GM11168 (cell line): Measurements from ENCODE around the gene LRCOL1.

Experiments used
- in situ Hi-C: fragments of 300-500 bp; cut with MboI; formaldehyde crosslinking; loops from one replicate; pipeline ENCODE4 v1.12.0; 2022; ENCODE audit warnings: low sequenced_read_pairs; ENCODE audit not compliant: unreplicated experiment

Gene LRCOL1

DNA sequence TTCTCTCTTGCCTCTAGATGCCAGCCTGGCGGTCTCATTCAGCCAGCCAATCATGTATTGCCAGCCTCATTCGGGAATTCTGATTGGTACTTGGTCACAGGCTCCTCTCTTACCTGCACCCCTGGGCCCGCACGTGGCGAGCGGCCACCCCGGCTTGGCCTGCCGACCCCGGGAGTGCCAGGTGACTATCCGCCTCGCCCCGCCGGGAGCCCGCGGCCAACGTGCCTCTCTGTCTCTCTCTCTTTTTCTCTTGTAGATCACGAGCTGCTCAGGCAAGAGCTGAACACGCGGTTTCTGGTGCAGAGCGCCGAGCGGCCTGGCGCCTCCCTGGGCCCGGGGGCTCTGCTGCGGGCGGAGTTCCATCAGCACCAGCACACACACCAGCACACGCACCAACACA lies 39.3 kb downstream of the LRCOL1 start:
- in situ Hi-C loops = no loop called here

GRCh38 chr12:132570635-132571034 lies 39.7 kb downstream of the LRCOL1 start:
- in situ Hi-C loops = no loop called here

DNA sequence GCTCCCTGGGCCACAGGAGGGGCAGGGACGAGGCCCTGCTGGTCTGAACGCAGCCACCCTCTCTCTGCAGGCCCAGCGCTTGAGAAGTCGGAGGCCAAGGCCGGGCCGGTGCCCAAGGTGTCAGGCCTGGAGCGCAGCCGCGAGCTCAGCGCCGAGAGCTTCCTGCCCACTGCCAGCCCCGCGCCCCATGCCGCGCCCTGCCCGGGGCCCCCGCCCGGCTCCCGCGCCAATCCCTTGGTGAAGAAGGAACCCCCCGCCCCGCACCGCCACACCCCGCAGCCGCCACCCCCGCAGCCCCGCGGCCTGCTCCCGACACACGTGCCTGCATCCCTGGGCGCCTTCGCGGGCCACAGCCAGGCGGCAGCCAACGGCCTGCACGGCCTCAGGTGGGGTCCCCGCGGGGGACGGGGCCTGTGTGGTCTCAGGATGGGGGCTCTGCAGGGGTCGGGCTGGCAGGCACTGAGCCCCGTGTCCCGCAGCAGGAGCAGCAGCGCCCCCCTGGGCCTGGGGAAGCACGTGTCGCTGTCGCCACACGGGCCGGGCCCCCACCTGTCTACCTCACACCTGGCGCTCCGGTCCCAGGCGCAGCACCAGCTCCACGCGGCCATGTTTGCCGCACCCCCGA lies 40.4 kb downstream of the LRCOL1 start:
- in situ Hi-C loops = no loop called here

DNA sequence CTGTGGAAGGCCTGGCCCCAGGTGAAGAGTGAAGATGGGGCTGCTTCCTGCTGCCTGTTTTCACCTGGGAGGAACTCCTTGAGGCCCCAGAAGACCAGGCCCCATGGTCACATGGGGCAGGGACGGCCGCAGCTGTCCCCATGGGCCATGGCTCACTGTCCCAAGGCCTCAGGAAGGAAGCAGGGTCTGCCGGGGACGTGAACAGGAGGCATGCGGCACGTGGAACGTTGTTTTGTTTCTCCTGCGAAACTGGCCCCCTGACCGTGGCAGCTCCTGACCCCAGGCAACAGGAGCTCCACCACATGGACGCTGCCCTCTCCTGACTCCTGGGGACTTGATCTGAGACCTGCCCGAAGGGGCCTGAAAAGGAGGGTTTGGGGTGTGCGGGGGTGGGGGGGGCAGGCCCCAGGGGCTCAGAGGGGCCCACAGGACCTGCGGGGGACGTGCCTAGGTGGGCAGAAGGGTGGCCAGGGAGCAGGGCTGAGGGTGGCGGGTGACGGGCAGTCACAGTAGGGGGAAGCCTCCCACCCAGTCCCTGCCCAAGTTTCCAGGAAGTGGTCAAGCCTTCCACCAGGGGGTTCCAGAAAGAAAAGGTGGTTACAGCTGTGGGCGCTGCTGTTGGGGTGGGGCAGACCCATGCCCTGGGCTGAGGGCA lies 41.4 kb downstream of the LRCOL1 start:
- in situ Hi-C loops = no loop called here

DNA sequence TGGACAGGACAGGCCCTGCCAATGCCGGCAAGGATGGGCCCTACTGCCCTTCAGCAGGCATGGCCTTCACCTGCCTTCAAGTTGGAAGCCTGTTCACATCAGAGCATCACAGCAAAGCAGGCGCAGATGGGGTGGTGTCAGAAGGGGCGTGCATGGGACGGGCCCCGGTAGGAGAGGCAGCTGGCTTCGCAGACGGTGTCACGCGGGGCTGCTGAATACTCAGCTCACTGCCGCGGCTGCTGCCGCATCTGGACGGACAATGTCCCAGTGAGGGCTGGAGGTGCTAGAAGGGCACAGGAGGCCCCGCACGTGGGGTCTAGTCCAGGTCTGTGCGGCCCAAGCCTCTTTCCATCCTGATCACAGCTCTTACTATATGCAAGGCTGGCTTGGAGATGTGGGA lies 42.1 kb downstream of the LRCOL1 start:
- in situ Hi-C loops = no loop called here

- in situ Hi-C loops = no loop called here
Measured at GRCh38 chr12:132566516-132567131, 43.8 kb downstream of the LRCOL1 start.

DNA sequence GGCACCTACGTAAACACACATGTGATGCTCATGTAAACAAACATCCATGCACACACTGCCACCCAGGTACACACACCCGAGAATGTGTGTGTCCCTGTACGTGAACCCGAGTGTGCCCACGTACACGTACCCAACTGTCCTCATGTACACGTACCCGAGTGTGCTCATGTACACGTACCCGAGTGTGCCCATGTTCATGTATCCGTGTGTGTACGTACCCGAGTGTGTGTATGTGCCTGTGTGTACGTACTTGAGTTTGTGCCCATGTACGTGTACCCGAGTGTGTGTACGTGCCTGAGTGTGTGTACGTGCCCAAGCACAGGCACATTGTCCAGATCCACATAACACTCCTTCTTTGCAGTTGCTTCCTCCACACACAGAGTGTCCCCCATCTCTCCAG lies 45.0 kb downstream of the LRCOL1 start:
- in situ Hi-C loops = no loop called here

GRCh38 chr12:132563911-132564310 lies 46.5 kb downstream of the LRCOL1 start:
- in situ Hi-C loops = no loop called here

GRCh38 chr12:132562489-132563021 lies 47.8 kb downstream of the LRCOL1 start:
- in situ Hi-C loops = no loop called here

GRCh38 chr12:132561427-132562156 lies 48.8 kb downstream of the LRCOL1 start:
- in situ Hi-C loops = no loop called here

GRCh38 chr12:132560614-132561426 lies 49.6 kb downstream of the LRCOL1 start:
- in situ Hi-C loops = no loop called here

DNA sequence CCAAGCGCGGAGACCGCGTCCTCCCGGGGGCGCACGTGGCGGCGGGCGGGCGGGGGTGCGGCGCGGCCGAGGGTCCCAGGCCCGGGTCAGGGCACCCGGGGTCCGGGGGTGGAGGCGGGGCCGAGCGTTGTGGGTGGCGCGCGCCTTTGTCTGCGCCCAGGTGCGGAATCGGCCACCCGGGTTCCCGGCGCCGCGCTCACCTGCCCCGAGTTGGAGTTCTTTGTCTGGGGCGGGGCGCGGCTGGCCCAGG lies 50.1 kb downstream of the LRCOL1 start:
- in situ Hi-C loops = no loop called here

DNA sequence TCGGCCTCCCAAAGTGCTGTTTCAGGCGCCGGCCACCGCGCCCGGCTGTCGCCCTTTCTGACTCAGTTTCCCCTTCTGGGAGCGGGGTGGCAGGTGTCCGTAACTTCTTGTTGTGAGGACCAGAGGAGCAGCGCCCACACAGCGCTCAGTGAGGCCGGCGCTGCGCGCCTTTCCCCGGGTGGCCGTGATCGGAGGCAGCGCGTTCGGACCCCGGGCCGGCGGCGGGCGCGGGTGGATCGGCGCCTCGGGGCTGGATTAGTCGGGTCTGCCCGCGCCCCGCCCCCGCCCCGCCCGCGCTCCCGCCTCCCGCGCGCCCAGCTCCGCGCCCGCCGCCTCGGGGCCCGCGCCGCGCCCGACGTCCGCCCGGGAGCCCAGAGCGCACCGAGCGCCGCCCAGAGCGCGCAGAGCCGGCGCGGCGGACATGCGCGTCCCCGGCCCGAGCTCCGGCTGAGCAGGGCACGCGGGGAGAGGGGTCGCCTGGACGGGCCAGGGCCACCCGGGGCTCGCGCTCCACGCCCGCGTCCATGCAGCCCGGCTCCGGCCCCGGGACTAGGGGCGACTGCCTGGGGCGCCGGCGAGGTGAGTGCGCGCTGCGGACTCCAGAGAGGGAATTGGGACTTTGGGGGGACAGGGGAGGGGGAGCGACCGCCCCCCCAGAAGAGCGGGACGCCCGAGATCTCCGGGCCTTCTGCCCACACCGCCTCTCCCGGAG lies 50.6 kb downstream of the LRCOL1 start:
- in situ Hi-C loops = no loop called here

DNA sequence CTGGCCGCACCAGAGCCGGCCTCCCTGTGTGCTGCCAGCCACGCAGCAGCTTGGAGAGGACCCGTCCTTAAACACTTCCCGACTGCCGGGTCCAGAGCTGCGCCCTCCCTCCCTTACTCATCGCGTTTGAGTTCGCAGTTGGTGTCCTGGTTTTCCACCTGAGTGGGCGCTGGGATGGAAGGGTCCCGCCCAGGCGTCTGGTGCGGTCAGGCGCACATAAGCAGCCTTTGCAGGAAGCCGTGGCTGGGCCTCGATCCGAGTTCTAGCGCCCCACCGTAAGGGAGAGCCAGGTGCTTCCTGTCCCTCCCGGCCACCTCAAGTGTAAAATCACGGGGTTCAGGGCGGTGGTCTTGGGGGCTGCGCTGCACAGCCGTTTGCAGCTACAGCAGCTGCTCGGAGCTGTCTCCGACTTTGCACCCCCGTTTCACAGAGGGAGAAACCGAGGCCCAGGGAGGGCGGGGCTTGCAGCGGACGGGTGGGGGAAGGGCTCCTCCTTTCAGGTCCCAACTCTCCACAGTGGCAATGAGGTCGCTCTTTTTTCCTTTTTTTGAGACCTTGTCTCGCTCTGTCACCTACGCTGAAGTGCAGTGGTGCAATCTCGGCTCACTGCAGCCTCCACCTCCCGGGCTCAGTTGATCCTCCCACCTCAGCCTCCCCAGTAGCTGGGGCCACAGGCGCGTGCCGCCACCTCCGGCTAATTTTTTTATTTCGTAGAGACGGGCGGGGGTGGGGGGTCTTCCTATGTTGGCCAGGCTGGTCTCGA lies 51.3 kb downstream of the LRCOL1 start:
- in situ Hi-C loops = no loop called here

- in situ Hi-C loops = no loop called here
Measured at GRCh38 chr12:132558042-132558856, 52.1 kb downstream of the LRCOL1 start.

- in situ Hi-C loops = no loop called here
Measured at GRCh38 chr12:132557291-132558015, 52.9 kb downstream of the LRCOL1 start.

DNA sequence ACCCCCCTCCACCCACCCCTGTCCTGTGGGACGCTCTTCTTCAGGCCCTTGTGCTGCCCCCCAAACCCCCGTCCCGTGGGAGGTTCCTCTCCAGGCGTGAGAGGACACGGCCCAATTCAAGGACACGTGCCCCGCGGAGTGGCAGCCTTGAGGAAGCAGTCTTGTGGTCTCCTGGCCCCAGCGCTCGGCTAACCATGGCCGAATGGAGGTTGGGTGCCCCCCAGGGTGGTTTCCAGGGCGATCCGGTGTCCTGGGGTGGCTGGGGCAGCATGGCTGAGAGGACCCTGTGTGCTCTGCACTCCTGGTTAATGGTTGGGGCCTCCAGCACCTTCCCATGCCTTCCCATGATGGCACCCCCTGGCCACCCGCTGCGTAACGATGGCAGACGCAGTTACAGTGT lies 53.6 kb downstream of the LRCOL1 start:
- in situ Hi-C loops = no loop called here

DNA sequence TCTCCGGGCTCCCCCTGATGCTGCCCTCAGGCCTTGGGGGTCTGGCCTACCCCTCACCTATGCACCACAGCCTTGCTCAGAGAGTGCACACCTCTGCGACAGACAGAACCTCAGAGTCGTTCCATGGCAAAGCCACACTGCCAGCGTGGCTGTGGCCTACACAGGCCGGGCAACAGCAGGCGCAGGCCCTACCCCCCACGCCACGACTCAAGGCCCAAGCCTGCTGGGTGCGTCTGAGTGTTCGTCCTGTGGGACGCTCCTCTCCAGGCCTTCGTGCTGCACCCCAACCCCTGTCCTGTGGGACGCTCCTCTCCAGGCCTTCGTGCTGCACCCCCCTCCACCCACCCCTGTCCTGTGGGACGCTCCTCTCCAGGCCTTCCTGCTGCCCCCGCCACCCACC lies 54.2 kb downstream of the LRCOL1 start:
- in situ Hi-C loops = no loop called here
